Kidney (tissue), 22 donors: ENCODE measurements around the gene RAB20. TPM values are rescaled to one million over a fixed set of nuclear protein-coding genes. Genes with fewer than 3 reads are reported as not detected.

Experiments
- DNase-seq, 5 donors: peaks; one replicate each; pipeline ENCODE4 v3.0.0-alpha.2; 2013 to 2020
- FAIRE-seq: peaks from 2 replicates; lab custom pipeline; 2012; peaks lifted over from hg19 to GRCh38; lab: Jason Lieb, UNC
- H3K27ac ChIP-seq, 2 donors: one replicate each; pipeline ENCODE4 v1.7.0; 2013; ENCODE audit warnings: low read depth in 2 of 2, low read length in 2 of 2, inconsistent platforms in 1 of 2
- H3K27me3 ChIP-seq: one replicate; pipeline ENCODE4 v1.7.1; 2013; ENCODE audit warnings: low read length, inconsistent platforms; ENCODE audit not compliant: control insufficient read depth, insufficient read depth
- H3K36me3 ChIP-seq, 3 donors: one replicate each; pipeline versions ENCODE4 v1.7.0 to v1.7.1; 2013; ENCODE audit warnings: low read length in 3 of 3, control low read depth in 1 of 3, inconsistent platforms in 1 of 3; ENCODE audit not compliant: insufficient read depth in 3 of 3, control insufficient read depth in 2 of 3
- H3K4me1 ChIP-seq, 3 donors: one replicate each; pipeline versions ENCODE4 v1.7.0 to v1.7.1; 2013; ENCODE audit warnings: low read length in 3 of 3, inconsistent platforms in 1 of 3, low read depth in 1 of 3; ENCODE audit not compliant: control insufficient read depth in 2 of 3, insufficient read depth in 2 of 3
- H3K4me3 ChIP-seq, 3 donors: one replicate each; pipeline versions ENCODE4 v1.7.0 to v1.8.1; 2013; ENCODE audit warnings: low read length in 3 of 3, control low read depth in 1 of 3, inconsistent platforms in 1 of 3
- H3K9ac ChIP-seq, 3 donors: one replicate each; pipeline versions ENCODE4 v1.7.0 to v1.7.1; 2013; ENCODE audit warnings: low read length in 3 of 3, control low read depth in 1 of 3, inconsistent platforms in 1 of 3
- H3K9me3 ChIP-seq, 3 donors: one replicate each; pipeline versions ENCODE4 v1.7.0 to v1.7.1; 2013; ENCODE audit warnings: low read length in 3 of 3, control low read depth in 1 of 3, inconsistent platforms in 1 of 3; ENCODE audit not compliant: control insufficient read depth in 2 of 3, insufficient read depth in 1 of 3
- intact Hi-C: fragments of 100-400 bp; cut with DNase I; formaldehyde crosslinking; loops from one replicate; pipeline ENCODE4 v1.11.1; 2022
- long read RNA-seq, 10 donors: library from polyadenylated mRNA in 1 of 10; unstranded in 1 of 10; transcript quantifications; one replicate each; pipeline ENCODE4 v2.0.0 and lab custom pipeline, GENCODE V29; 2021 to 2026
- polyA plus RNA-seq: library from polyadenylated mRNA; stranded (reverse); fragments of 350-450 nt; fragmentation: Illumina TruSeq; extraction: RNeasy Lipid Tissue Mini Kit (QIAGEN cat#74804); gene quantifications from one replicate; pipeline ENCODE4 v1.2.3, GENCODE V29; 2014; ENCODE audit warnings: low read depth, low replicate concordance; ENCODE audit not compliant: insufficient read depth
- total RNA-seq: library from RNA; stranded (reverse); fragmentation: NEBNext Ultra II Directional; extraction: Animal tissue kit (Norgen Biotek cat#: 25700); gene quantifications from one replicate; pipeline ENCODE4 v1.2.1, GENCODE V29; 2021
- TF ChIP-seq, protein P1 (sequence below): IDR thresholded peaks from 3 replicates; pipeline ENCODE4 v1.5.1; 2012; ENCODE audit warnings: mild to moderate bottlenecking, moderate library complexity, borderline replicate concordance; ENCODE audit not compliant: insufficient read depth; ENCODE audit errors: extremely low read depth
- donor health status: control.
- donor health status: control.
- donor health status: control.
- donor health status: control.
- donor health status: control.
- donor health status: DM: yes; HTN: yes; CAD: no.
- donor health status: Normal renal cell carcinoma (clear cell type).

Gene RAB20
- total RNA-seq: 33.6 TPM
- 47.7 TPM for polyA plus RNA-seq
- long read RNA-seq, donor 1, transcript RAB20-201 (2 exons, 1,518 nt): major isoform, 6 of 6 reads
- long read RNA-seq, donor 1, partial matches to known transcripts: 0 of 6 reads
- long read RNA-seq, donor 1, other reads (novel, unspliced or antisense): 0 of 6 reads
- long read RNA-seq, donor 2, transcript RAB20-201 (2 exons, 1,518 nt): major isoform, 9 of 9 reads
- long read RNA-seq, donor 2, partial matches to known transcripts: 0 of 9 reads
- long read RNA-seq, donor 2, other reads (novel, unspliced or antisense): 0 of 9 reads
- long read RNA-seq, donor 3, transcript RAB20-201 (2 exons, 1,518 nt): major isoform, 5 of 12 reads
- long read RNA-seq, donor 3, partial matches to known transcripts: 7 of 12 reads
- long read RNA-seq, donor 3, other reads (novel, unspliced or antisense): 0 of 12 reads
- long read RNA-seq, donor 4, partial matches to known transcripts: 0 of 4 reads
- long read RNA-seq, donor 4, other reads (novel, unspliced or antisense): 0 of 4 reads
- long read RNA-seq, donor 5: 0 reads
- long read RNA-seq, donor 6, transcript RAB20-201 (2 exons, 1,518 nt): major isoform, 6 of 6 reads
- long read RNA-seq, donor 6, partial matches to known transcripts: 0 of 6 reads
- long read RNA-seq, donor 6, other reads (novel, unspliced or antisense): 0 of 6 reads
- long read RNA-seq, donor 7, transcript RAB20-201 (2 exons, 1,518 nt): major isoform, 43 of 48 reads
- long read RNA-seq, donor 7, partial matches to known transcripts: 0 of 48 reads
- long read RNA-seq, donor 7, other reads (novel, unspliced or antisense): 5 of 48 reads
- long read RNA-seq, donor 8, transcript RAB20-201 (2 exons, 1,518 nt): major isoform, 5 of 11 reads
- long read RNA-seq, donor 8, partial matches to known transcripts: 0 of 11 reads
- long read RNA-seq, donor 8, other reads (novel, unspliced or antisense): 6 of 11 reads
- long read RNA-seq, donor 9, partial matches to known transcripts: 0 of 3 reads
- long read RNA-seq, donor 9, other reads (novel, unspliced or antisense): 0 of 3 reads
- long read RNA-seq, donor 10, transcript RAB20-201 (2 exons, 1,518 nt): major isoform, 9 of 9 reads
- long read RNA-seq, donor 10, partial matches to known transcripts: 0 of 9 reads
- long read RNA-seq, donor 10, other reads (novel, unspliced or antisense): 0 of 9 reads

DNA sequence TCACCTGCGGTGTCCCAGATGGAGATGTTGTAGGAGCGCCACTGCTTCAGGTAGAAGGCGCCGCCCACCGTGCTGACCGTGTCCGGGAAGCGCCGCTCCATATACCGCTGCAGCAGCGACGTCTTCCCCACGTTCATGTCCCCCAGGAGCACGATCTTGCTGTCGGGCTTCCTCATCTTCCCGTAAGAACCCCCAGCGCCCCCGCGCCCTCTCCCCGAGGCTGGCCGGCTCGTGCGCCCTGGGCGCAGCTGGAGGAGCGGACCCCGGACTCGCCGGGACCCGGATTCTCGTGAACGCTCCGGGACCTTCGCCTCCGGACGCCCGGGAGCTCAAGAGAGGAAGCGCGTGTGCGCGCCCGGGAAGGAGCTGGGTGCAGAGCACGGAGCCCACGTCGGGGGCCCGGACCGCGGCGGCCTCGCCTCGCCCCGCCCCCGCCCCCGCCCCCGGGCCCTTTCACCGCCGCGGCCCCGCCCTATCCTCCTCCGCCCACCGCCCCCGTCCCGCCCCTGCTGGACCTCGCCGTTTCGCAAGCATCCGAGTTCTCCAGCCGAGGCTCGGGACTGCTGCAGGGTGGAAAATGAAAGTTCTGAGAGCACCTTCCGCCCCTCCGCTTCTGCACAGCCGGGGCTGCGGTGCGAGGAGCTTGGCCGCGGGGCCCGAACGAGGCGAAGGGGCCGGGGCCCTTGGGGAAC is at the start of gene RAB20:
Gene RAB20, minus strand, starts transcription at position 379 of the 692 bp plus-strand sequence. Its CDS starts 203 bp downstream, at position 176.
- peak within 1 kb of the TSS; percentile 97 to 98 for H3K27ac ChIP-seq
- H3K4me3 ChIP-seq: peak within 1 kb of the TSS; percentile 75 to 97 (median 86)
- FAIRE-seq: no peak
- intact Hi-C loops: no loop called here
- TF ChIP-seq, protein P1, sequence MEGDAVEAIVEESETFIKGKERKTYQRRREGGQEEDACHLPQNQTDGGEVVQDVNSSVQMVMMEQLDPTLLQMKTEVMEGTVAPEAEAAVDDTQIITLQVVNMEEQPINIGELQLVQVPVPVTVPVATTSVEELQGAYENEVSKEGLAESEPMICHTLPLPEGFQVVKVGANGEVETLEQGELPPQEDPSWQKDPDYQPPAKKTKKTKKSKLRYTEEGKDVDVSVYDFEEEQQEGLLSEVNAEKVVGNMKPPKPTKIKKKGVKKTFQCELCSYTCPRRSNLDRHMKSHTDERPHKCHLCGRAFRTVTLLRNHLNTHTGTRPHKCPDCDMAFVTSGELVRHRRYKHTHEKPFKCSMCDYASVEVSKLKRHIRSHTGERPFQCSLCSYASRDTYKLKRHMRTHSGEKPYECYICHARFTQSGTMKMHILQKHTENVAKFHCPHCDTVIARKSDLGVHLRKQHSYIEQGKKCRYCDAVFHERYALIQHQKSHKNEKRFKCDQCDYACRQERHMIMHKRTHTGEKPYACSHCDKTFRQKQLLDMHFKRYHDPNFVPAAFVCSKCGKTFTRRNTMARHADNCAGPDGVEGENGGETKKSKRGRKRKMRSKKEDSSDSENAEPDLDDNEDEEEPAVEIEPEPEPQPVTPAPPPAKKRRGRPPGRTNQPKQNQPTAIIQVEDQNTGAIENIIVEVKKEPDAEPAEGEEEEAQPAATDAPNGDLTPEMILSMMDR: no peak
- H3K4me1 ChIP-seq: peaks cover 0 to 13% (median 8%) of the 10 kb centered on the region in 3 donors
- no peaks in the 10 kb centered on the region for H3K9me3 ChIP-seq
- H3K9ac ChIP-seq: peak within 1 kb of the TSS; percentile 48 to 99 (median 94)
- peak; percentile 84 to 97 (median 91) for DNase-seq
- H3K36me3 ChIP-seq: peaks cover 0 to 8% (median 3%) of the 10 kb centered on the region in 3 donors
- H3K27me3 ChIP-seq: no peaks in the 10 kb centered on the region

GRCh38 chr13:110610955-110611595 is 49.6 kb upstream of the RAB20 start:
- no peaks in the 10 kb centered on the region for H3K9me3 ChIP-seq
- peak overlapping the region in 1 of 3 donors; percentile 29 for H3K4me3 ChIP-seq
- TF ChIP-seq, protein P1: no peak
- H3K27me3 ChIP-seq: no peaks in the 10 kb centered on the region
- peaks cover 0 to 8% (median 0%) of the 10 kb centered on the region in 3 donors for H3K4me1 ChIP-seq
- peak in 1 of 5 donors; percentile 36 for DNase-seq
- intact Hi-C loops: no loop called here
- peak overlapping the region in 1 of 3 donors; percentile 10 for H3K9ac ChIP-seq
- no peaks in the 10 kb centered on the region for H3K36me3 ChIP-seq
- FAIRE-seq: no peak
- H3K27ac ChIP-seq: peak overlapping the region in 1 of 2 donors; percentile 11
